Activated CD8-positive, alpha-beta memory T cell treated with anti-CD3 and anti-CD28 coated beads for 24 hours (primary cell): ENCODE measurements around the gene KLHDC9.
"Not testable (repeated sequence)": the region's sequence is repeated elsewhere in the genome, so short reads cannot be mapped to it uniquely, and the experiment has no call there.

Experiments used
- DNase-seq: peaks from one replicate; pipeline ENCODE4 v3.0.0-alpha.2; 2020

The KLHDC9 gene

GRCh38 chr1:161098210-161099068 lies at the start of gene KLHDC9:
Gene KLHDC9 (plus strand): TSS chr1:161098361. CDS start chr1:161098536, 175 bp downstream.
- peak; percentile 86 for DNase-seq

GRCh38 chr1:161048949-161049722 lies 49.0 kb upstream of the KLHDC9 start:
- DNase-seq, result no peak

GRCh38 chr1:161051219-161051618 lies 46.9 kb upstream of the KLHDC9 start:
- no peak for DNase-seq

GRCh38 chr1:161052899-161053298 lies 45.3 kb upstream of the KLHDC9 start:
- no peak for DNase-seq

- no peak for DNase-seq
Observed at GRCh38 chr1:161054232-161054631, 43.9 kb upstream of the KLHDC9 start.

GRCh38 chr1:161054805-161055204 lies 43.4 kb upstream of the KLHDC9 start:
- no peak for DNase-seq

GRCh38 chr1:161059293-161059692 lies 38.9 kb upstream of the KLHDC9 start:
- DNase-seq, result no peak

GRCh38 chr1:161061419-161061818 lies 36.7 kb upstream of the KLHDC9 start:
- no peak for DNase-seq

- not testable (repeated sequence) for DNase-seq
Observed at GRCh38 chr1:161063936-161064335, 34.2 kb upstream of the KLHDC9 start.

- not testable (repeated sequence) for DNase-seq
Observed at GRCh38 chr1:161065681-161066080, 32.5 kb upstream of the KLHDC9 start.

GRCh38 chr1:161066694-161067093 lies 31.5 kb upstream of the KLHDC9 start:
- no peak for DNase-seq

- DNase-seq, result peak; percentile 87
Observed at GRCh38 chr1:161068306-161069234, 29.6 kb upstream of the KLHDC9 start.

GRCh38 chr1:161069241-161069640 lies 28.9 kb upstream of the KLHDC9 start:
- DNase-seq, result no peak

GRCh38 chr1:161069731-161070270 lies 28.4 kb upstream of the KLHDC9 start, which contains the start of gene ARHGAP30:
Gene ARHGAP30 (minus strand): TSS chr1:161069891. CDS start chr1:161069624, 267 bp downstream.
- peak; percentile 89 for DNase-seq

- no peak for DNase-seq
Observed at GRCh38 chr1:161070761-161071160, 27.4 kb upstream of the KLHDC9 start.

GRCh38 chr1:161071886-161072371 lies 26.2 kb upstream of the KLHDC9 start:
- DNase-seq, result peak; percentile 75

- DNase-seq, result no peak
Observed at GRCh38 chr1:161072751-161073449, 25.3 kb upstream of the KLHDC9 start.

- DNase-seq, result no peak
Observed at GRCh38 chr1:161073474-161074121, 24.6 kb upstream of the KLHDC9 start.

GRCh38 chr1:161074676-161075368 lies 23.3 kb upstream of the KLHDC9 start:
- DNase-seq, result no peak

GRCh38 chr1:161076410-161076809 lies 21.8 kb upstream of the KLHDC9 start:
- DNase-seq, result no peak
